GM12874 (cell line): ENCODE results near the gene ADGRB2.

Experiments
- CTCF ChIP-seq: IDR thresholded peaks from 2 replicates; pipeline ENCODE4 v1.5.1; 2011; ENCODE audit warnings: low read depth, mild to moderate bottlenecking, control low read depth, low read length, moderate library complexity; ENCODE audit not compliant: insufficient read depth

ADGRB2 gene

GRCh38 chr1:31764312-31765040 lies at the start of gene ADGRB2:
ADGRB2 (minus strand) TSS chr1:31764340; CDS start chr1:31757221, 7,119 bp downstream.
- no peak for TF ChIP-seq CTCF

GRCh38 chr1:31812158-31812829 lies 48.2 kb upstream of the ADGRB2 start:
- no peak for TF ChIP-seq CTCF

- no peak for TF ChIP-seq CTCF
These were observed 47.5 kb upstream of the ADGRB2 start for GRCh38 chr1:31811605-31812004.

GRCh38 chr1:31809698-31810097 lies 45.6 kb upstream of the ADGRB2 start:
- no peak for TF ChIP-seq CTCF

GRCh38 chr1:31807273-31808048 lies 43.3 kb upstream of the ADGRB2 start:
- no peak for TF ChIP-seq CTCF

- TF ChIP-seq CTCF, result no peak
These were observed 41.2 kb upstream of the ADGRB2 start for GRCh38 chr1:31805318-31805717.

- TF ChIP-seq CTCF, result no peak
These were observed 40.0 kb upstream of the ADGRB2 start for GRCh38 chr1:31804098-31804497.
